Activated CD8-positive, alpha-beta memory T cell treated with anti-CD3 and anti-CD28 coated beads for 36 hours (primary cell): ENCODE results near the gene DNLZ. TPM values are rescaled to one million over a fixed set of nuclear protein-coding genes. Genes with fewer than 3 reads are reported as not detected.

ENCODE experiments used
- CTCF ChIA-PET: fragments of 350-600 bp; sonication (Branson Sonifier 250); formaldehyde crosslinking; loops from one replicate; lab custom pipeline; 2021; ENCODE audit warnings: antibody characterized with exemption; lab: Charles Lee
- POLR2A ChIA-PET: fragments of 350-600 bp; sonication (Branson Sonifier 250); formaldehyde crosslinking; loops from one replicate; lab custom pipeline; 2021; ENCODE audit warnings: antibody characterized with exemption; lab: Charles Lee
- total RNA-seq, 2 experiments: library from RNA; stranded (reverse); gene quantifications; one replicate each; pipeline ENCODE4 v1.2.3, GENCODE V29; 2021

Gene DNLZ
- total RNA-seq, 2 experiments from 2014 or later: 29.6 to 31.8 TPM

- ChIA-PET CTCF (no interaction called here), POLR2A (no interaction called here)
These were observed 45.3 kb downstream of the DNLZ start for GRCh38 chr9:136318111-136318775.

- ChIA-PET CTCF (no interaction called here), POLR2A (no interaction called here)
These were observed 45.8 kb downstream of the DNLZ start for GRCh38 chr9:136317695-136318094.

GRCh38 chr9:136316896-136317676 is 46.5 kb downstream of the DNLZ start:
- ChIA-PET POLR2A (no interaction called here), CTCF (no interaction called here)

- POLR2A ChIA-PET: no interaction called here
- CTCF ChIA-PET: no interaction called here
These were observed 47.2 kb downstream of the DNLZ start for GRCh38 chr9:136316271-136316751.

GRCh38 chr9:136314944-136315343 is 48.6 kb downstream of the DNLZ start:
- ChIA-PET CTCF (no interaction called here), POLR2A (no interaction called here)

GRCh38 chr9:136314056-136314416 is 49.5 kb downstream of the DNLZ start:
- CTCF ChIA-PET: interaction anchor here (0.5 to 1.6 kb wide), 3 partner anchors 23 to 454 kb away, joined by 3 to 4 read pairs (median 3); no protein-coding TSS in a partner anchor
- POLR2A ChIA-PET: no interaction called here

- POLR2A ChIA-PET: no interaction called here
These were observed 50.2 kb downstream of the DNLZ start for GRCh38 chr9:136313111-136314055.

GRCh38 chr9:136312436-136312835 is 51.1 kb downstream of the DNLZ start:
- ChIA-PET POLR2A (no interaction called here), CTCF (interaction anchor here (1.5 to 2.3 kb wide), 3 partner anchors 25 to 60 kb away, joined by 3 to 15 read pairs (median 4); partner anchors contain the start of gene DNLZ)

More at GRCh38 chr9:136313111-136314055, 50.2 kb downstream of the DNLZ start:
- CTCF ChIA-PET: interaction anchor here (0.5 to 2.3 kb wide), 5 partner anchors 24 to 453 kb away, joined by 3 to 15 read pairs (median 3); partner anchors contain the start of gene DNLZ

GRCh38 chr9:136312009-136312375 is 51.6 kb downstream of the DNLZ start:
- ChIA-PET CTCF (interaction anchor here (2.3 kb wide), 1 partner anchor 52 kb away, joined by 15 read pairs; the partner anchor contains the start of gene DNLZ), POLR2A (no interaction called here)

- POLR2A ChIA-PET: no interaction called here
- CTCF ChIA-PET: interaction anchor here (2.3 kb wide), 1 partner anchor 52 kb away, joined by 15 read pairs; the partner anchor contains the start of gene DNLZ
These were observed 52.2 kb downstream of the DNLZ start for GRCh38 chr9:136311051-136312008.

GRCh38 chr9:136310273-136311030 is 53.1 kb downstream of the DNLZ start:
- ChIA-PET POLR2A (no interaction called here), CTCF (interaction anchor here (0.5 kb wide), 1 partner anchor 324 kb away, joined by 4 read pairs; no protein-coding TSS in a partner anchor)

GRCh38 chr9:136309806-136310220 is 53.7 kb downstream of the DNLZ start:
- POLR2A ChIA-PET: no interaction called here
- CTCF ChIA-PET: interaction anchor here (0.5 kb wide), 1 partner anchor 325 kb away, joined by 4 read pairs; no protein-coding TSS in a partner anchor

Other genes with a start within 250 kb of the DNLZ start
- 10 to 100 TPM; 40.6 to 41.7 TPM for gene TMEM250, start 244.9 kb downstream of the DNLZ start, total RNA-seq
- not detected for gene LHX3, start 158.6 kb downstream of the DNLZ start, total RNA-seq
- 10 to 100 TPM; 17.8 to 18.2 TPM for gene QSOX2, start 117.9 kb downstream of the DNLZ start, total RNA-seq
- gene CCDC187, start 59.6 kb downstream of the DNLZ start, total RNA-seq: not detected
- 1 to 10 TPM; 7.5 to 8.6 TPM for gene GPSM1, start 36.2 kb downstream of the DNLZ start, total RNA-seq
- 1 to 10 TPM; 1.8 to 2.7 TPM for gene CARD9, start 9.9 kb upstream of the DNLZ start, total RNA-seq
- gene SNAPC4, start 36.4 kb upstream of the DNLZ start, total RNA-seq: 10 to 100 TPM; 23.4 to 24.5 TPM
- gene ENTR1, start 46.9 kb upstream of the DNLZ start, total RNA-seq: 10 to 100 TPM; 55.7 to 55.8 TPM
- 100 to 1,000 TPM; 117 to 120 TPM for gene PMPCA, start 46.9 kb upstream of the DNLZ start, total RNA-seq
- 10 to 100 TPM; 15.9 to 16.5 TPM for gene INPP5E, start 76.1 kb upstream of the DNLZ start, total RNA-seq
- 10 to 100 TPM; 78.7 to 80.9 TPM for gene SEC16A, start 119.3 kb upstream of the DNLZ start, total RNA-seq
- gene NOTCH1, start 182.3 kb upstream of the DNLZ start, total RNA-seq: 10 to 100 TPM; 69.5 to 71.4 TPM